GM19099 (cell line): Measurements from ENCODE around the gene MPDU1.
A peak's percentile ranks its signal among the peaks of the same experiment; 100 is the strongest.

Experiments
- POLR2A ChIP-seq: IDR thresholded peaks from 3 replicates; pipeline ENCODE4 v1.6.1; 2011; ENCODE audit warnings: low read depth; ENCODE audit not compliant: insufficient read length; ENCODE audit errors: extremely low read depth

The MPDU1 gene

GRCh38 chr17:7586673-7587419 is 3.2 kb downstream of the MPDU1 start:
- no peak for TF ChIP-seq POLR2A

GRCh38 chr17:7587420-7588151 is 3.9 kb downstream of the MPDU1 start:
- TF ChIP-seq POLR2A = no peak

GRCh38 chr17:7588553-7589203 is 5.0 kb downstream of the MPDU1 start:
- TF ChIP-seq POLR2A = no peak

GRCh38 chr17:7589204-7589868 is 5.7 kb downstream of the MPDU1 start:
- peak; percentile 12 for TF ChIP-seq POLR2A

- TF ChIP-seq POLR2A = no peak
Observed at GRCh38 chr17:7589891-7590691, 6.4 kb downstream of the MPDU1 start, which contains the start of gene SOX15. TSS of gene SOX15 (minus strand) at chr17:7590094. CDS start at chr17:7589676, 418 bp downstream.

- TF ChIP-seq POLR2A = no peak
Observed at GRCh38 chr17:7590743-7591142, 7.1 kb downstream of the MPDU1 start.

- no peak for TF ChIP-seq POLR2A
Observed at GRCh38 chr17:7591596-7591995, 7.9 kb downstream of the MPDU1 start.

- TF ChIP-seq POLR2A = no peak
Observed at GRCh38 chr17:7592422-7593021, 8.9 kb downstream of the MPDU1 start.

- no peak for TF ChIP-seq POLR2A
Observed at GRCh38 chr17:7593296-7593695, 9.6 kb downstream of the MPDU1 start.

- no peak for TF ChIP-seq POLR2A
Observed at GRCh38 chr17:7606280-7606679, 22.6 kb downstream of the MPDU1 start.

GRCh38 chr17:7610641-7611040 is 27.0 kb downstream of the MPDU1 start:
- no peak for TF ChIP-seq POLR2A

- TF ChIP-seq POLR2A = no peak
Observed at GRCh38 chr17:7611635-7612293, 28.1 kb downstream of the MPDU1 start.

- no peak for TF ChIP-seq POLR2A
Observed at GRCh38 chr17:7612294-7612640, 28.6 kb downstream of the MPDU1 start.

- TF ChIP-seq POLR2A = no peak
Observed at GRCh38 chr17:7613769-7614424, 30.2 kb downstream of the MPDU1 start.
